IMR-90 (cell line): ENCODE measurements around the gene PI4K2B. TPM values are rescaled to one million over a fixed set of nuclear protein-coding genes. Genes with fewer than 3 reads are reported as not detected.

Experiments
- ATAC-seq: fragments of 200-7000 bp; cut with Tn5 transposase; 2 replicates; pipeline ENCODE4 v1.9.1; 2020; ENCODE audit warnings: low read depth, mild to moderate bottlenecking, moderate library complexity
- BruUV-seq: library from RNA; stranded (reverse); fragments of 400-500 nt; replicated peaks from 2 replicates; lab custom pipeline; 2021; lab: Mats Ljungman, UMichigan
- CTCF ChIA-PET: fragments of 300-600 bp; formaldehyde crosslinking; extraction: SDS; loops from one replicate; lab custom pipeline; 2021; ENCODE audit warnings: antibody characterized with exemption; lab: Yijun Ruan, JAX
- POLR2A ChIA-PET: fragments of 300-600 bp; sonication (Branson Sonifier 250); formaldehyde crosslinking; loops from one replicate; lab custom pipeline; 2022; ENCODE audit warnings: antibody characterized with exemption; ENCODE audit not compliant: unreplicated experiment; lab: Charles Lee
- DNase-seq: peaks from one replicate; pipeline ENCODE4 v3.0.0; 2013
- H2AFZ ChIP-seq: replicated peaks from 2 replicates; pipeline ENCODE3; 2013; ENCODE audit warnings: low read length, mild to moderate bottlenecking; ENCODE audit not compliant: poor library complexity
- H2AK5ac ChIP-seq: 2 replicates; pipeline ENCODE4 v1.6.1; 2013; ENCODE audit warnings: low read depth, low read length, inconsistent platforms
- H2AK9ac ChIP-seq: replicated peaks from 2 replicates; pipeline ENCODE3; 2013; ENCODE audit warnings: mild to moderate bottlenecking, low read depth, low read length, moderate library complexity; ENCODE audit not compliant: poor library complexity
- H2BK120ac ChIP-seq: 2 replicates; pipeline ENCODE4 v1.6.1; 2013; ENCODE audit warnings: low read depth, low read length, inconsistent platforms
- H2BK15ac ChIP-seq: 3 replicates; pipeline ENCODE4 v1.6.1; 2013; ENCODE audit warnings: low read depth, low read length, inconsistent platforms
- H2BK20ac ChIP-seq: 2 replicates; pipeline ENCODE4 v1.6.1; 2013; ENCODE audit warnings: low read depth, mild to moderate bottlenecking, inconsistent platforms, low read length, moderate library complexity
- H2BK5ac ChIP-seq: 2 replicates; pipeline ENCODE4 v1.6.1; 2013; ENCODE audit warnings: mild to moderate bottlenecking, low read depth, low read length, inconsistent platforms; ENCODE audit not compliant: poor library complexity, severe bottlenecking
- H3K14ac ChIP-seq: replicated peaks from 2 replicates; pipeline ENCODE4 v1.6.1; 2013; ENCODE audit warnings: low read depth, low read length, inconsistent platforms
- H3K18ac ChIP-seq: 2 replicates; pipeline ENCODE4 v1.6.1; 2013; ENCODE audit warnings: low read depth, low read length, control low read depth
- H3K23ac ChIP-seq: 2 replicates; pipeline ENCODE4 v1.6.1; 2013; ENCODE audit warnings: low read depth, low read length, inconsistent platforms
- H3K27ac ChIP-seq: 2 replicates; pipeline ENCODE4 v1.5.1; 2013; ENCODE audit warnings: mild to moderate bottlenecking, control low read depth, low read length; ENCODE audit not compliant: insufficient read depth
- H3K27me3 ChIP-seq: 2 replicates; pipeline ENCODE4 v1.6.1; 2013; ENCODE audit warnings: low read length; ENCODE audit not compliant: control insufficient read depth, insufficient read depth
- H3K36me3 ChIP-seq: 2 replicates; pipeline ENCODE4 v1.6.1; 2013; ENCODE audit warnings: low read length, mixed read lengths; ENCODE audit not compliant: control insufficient read depth, insufficient read depth
- H3K4ac ChIP-seq: 2 replicates; pipeline ENCODE4 v1.6.1; 2013; ENCODE audit warnings: low read depth, low read length, inconsistent platforms
- H3K4me1 ChIP-seq: 2 replicates; pipeline ENCODE4 v1.6.1; 2013; ENCODE audit warnings: low read length, mixed read lengths; ENCODE audit not compliant: control insufficient read depth, insufficient read depth
- H3K4me2 ChIP-seq: 2 replicates; pipeline ENCODE4 v1.6.1; 2013; ENCODE audit warnings: low read depth, mild to moderate bottlenecking, control low read depth, low read length, moderate library complexity
- H3K4me3 ChIP-seq: 2 replicates; pipeline ENCODE4 v1.5.1; 2013; ENCODE audit warnings: low read depth, mild to moderate bottlenecking, control low read depth, low read length, moderate library complexity; ENCODE audit not compliant: insufficient read depth
- H3K56ac ChIP-seq: 2 replicates; pipeline ENCODE4 v1.6.1; 2013; ENCODE audit warnings: low read length, inconsistent platforms; ENCODE audit not compliant: insufficient read depth; ENCODE audit errors: extremely low read depth
- H3K79me1 ChIP-seq, 2 experiments: 2 replicates each; pipeline ENCODE4 v1.6.1; 2013; ENCODE audit warnings: low read length in 2 of 2, inconsistent platforms in 1 of 2, low read depth in 1 of 2
- H3K9ac ChIP-seq: 2 replicates; pipeline ENCODE4 v1.6.1; 2013; ENCODE audit warnings: low read depth, low read length, control low read depth
- H3K9me1 ChIP-seq: 2 replicates; pipeline ENCODE4 v1.6.1; 2013; ENCODE audit warnings: low read length, inconsistent platforms; ENCODE audit not compliant: insufficient read depth
- H3K9me3 ChIP-seq: 2 replicates; pipeline ENCODE4 v1.6.1; 2013; ENCODE audit warnings: low read length; ENCODE audit not compliant: control insufficient read depth, insufficient read depth
- H4K20me1 ChIP-seq: 2 replicates; pipeline ENCODE4 v1.6.1; 2013; ENCODE audit warnings: low read length, inconsistent platforms; ENCODE audit not compliant: insufficient read depth
- H4K5ac ChIP-seq: 2 replicates; pipeline ENCODE4 v1.6.1; 2013; ENCODE audit warnings: mild to moderate bottlenecking, low read depth, low read length, control low read depth
- H4K8ac ChIP-seq, 2 experiments: 2 replicates each; pipeline ENCODE4 v1.6.1; 2013; ENCODE audit warnings: low read depth in 2 of 2, low read length in 2 of 2, control low read depth in 1 of 2, inconsistent platforms in 1 of 2
- H4K91ac ChIP-seq: 2 replicates; pipeline ENCODE4 v1.6.1; 2013; ENCODE audit warnings: low read depth, low read length, inconsistent platforms; ENCODE audit not compliant: insufficient read depth
- BHLHE40 ChIP-seq: fragments of 150-350 bp; IDR thresholded peaks from 2 replicates; pipeline ENCODE4 v1.6.1; 2016; ENCODE audit warnings: mild to moderate bottlenecking, low read depth, low read length
- CEBPB ChIP-seq: IDR thresholded peaks from 2 replicates; pipeline ENCODE4 v1.6.1; 2012; ENCODE audit warnings: low read depth, low read length, improper control_type of control experiment
- FOS ChIP-seq: fragments of 150-350 bp; IDR thresholded peaks from 2 replicates; pipeline ENCODE4 v1.6.1; 2016; ENCODE audit warnings: low read depth, low read length
- MAZ ChIP-seq: IDR thresholded peaks from 2 replicates; pipeline ENCODE4 v1.6.1; 2012; ENCODE audit warnings: low read depth, mild to moderate bottlenecking, low read length, improper control_type of control experiment, moderate library complexity, borderline replicate concordance
- MXI1 ChIP-seq: IDR thresholded peaks from 2 replicates; pipeline ENCODE4 v1.6.1; 2012; ENCODE audit warnings: low read depth, mild to moderate bottlenecking, low read length, moderate library complexity, borderline replicate concordance
- WGBS, 2 experiments: methylation state at CpG; one replicate each; pipeline versions ENCODE4 v1.1.5 to v1.1.7; 2013; ENCODE audit warnings: missing lambda C conversion rate in 2 of 2; ENCODE audit not compliant: insufficient read length in 1 of 2; ENCODE audit errors: extremely low coverage in 2 of 2; 5-methylcytosine and 5-hydroxymethylcytosine counted together
- dilution Hi-C: fragments of 300-500 bp; cut with HindIII; formaldehyde crosslinking; loops from one replicate; pipeline ENCODE4 v1.14.3; 2018; ENCODE audit warnings: low sequenced_read_pairs; ENCODE audit not compliant: unreplicated experiment
- in situ Hi-C: fragments of 300-500 bp; cut with MboI; formaldehyde crosslinking; loops from 3 replicates; pipeline ENCODE4 v1.14.3; 2019; ENCODE audit warnings: low sequenced_read_pairs, inconsistent platforms, mixed read lengths
- intact Hi-C: fragments of 100-400 bp; cut with micrococcal nuclease; formaldehyde crosslinking; loops from 2 replicates; pipeline ENCODE4 v1.10.0; 2022
- polyA plus RNA-seq, 3 experiments: library from polyadenylated mRNA; depleted of rRNA; stranded (reverse); fragments of >200 nt; gene quantifications; 2 replicates each; pipeline ENCODE4 v1.2.3, GENCODE V29; 2012; ENCODE audit warnings: low replicate concordance in 1 of 3
- total RNA-seq: library from RNA; depleted of rRNA; stranded (reverse); fragments of >200 nt; gene quantifications from 2 replicates; pipeline ENCODE4 v1.2.3, GENCODE V29; 2012

PI4K2B gene
- total and polyA plus RNA-seq, 2 of the 4 experiments (the other 2 are of a cell fraction): 6.5 to 7.6 TPM

DNA sequence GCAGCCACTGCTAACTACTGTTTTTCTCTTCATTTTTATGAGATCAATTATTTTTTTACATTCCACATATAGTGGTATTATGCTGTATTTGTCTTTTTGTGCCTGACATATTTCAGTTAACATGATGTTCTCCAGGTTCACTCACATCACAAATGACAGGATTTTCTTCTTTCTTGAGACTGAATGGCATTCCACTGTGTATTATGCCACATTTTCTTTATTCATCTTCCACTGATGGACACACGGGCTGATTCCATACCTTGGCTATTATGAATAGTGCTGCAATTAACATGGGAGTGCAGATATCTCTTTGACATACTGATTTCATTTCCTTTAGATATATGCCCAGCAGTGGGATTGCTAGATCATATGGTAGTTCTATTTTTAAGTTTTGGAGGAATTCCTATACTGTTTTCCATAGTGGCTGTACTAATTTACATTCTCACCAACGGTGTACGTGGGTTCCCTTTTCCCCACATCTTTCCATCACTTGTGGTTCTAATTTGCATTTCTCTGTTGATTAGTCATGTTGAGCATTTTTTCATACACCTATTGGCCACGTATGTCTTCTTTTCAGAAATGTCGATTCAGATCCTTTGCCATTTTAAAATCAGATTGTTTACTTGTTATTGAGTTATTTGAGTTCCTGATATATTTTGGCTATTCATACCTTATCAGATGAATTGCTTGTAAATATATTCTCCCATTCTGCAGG is 63.9 kb downstream of the PI4K2B start:
- Histone ChIP-seq H2AK5ac (no peak overlapping the region), H4K20me1 (no peaks in the 10 kb centered on the region), H3K36me3 (no peaks in the 10 kb centered on the region), H4K8ac (no peak overlapping the region), H3K4me2 (no peak overlapping the region), H3K27ac (no peak overlapping the region), H2BK20ac (no peak overlapping the region), H2BK15ac (no peak overlapping the region), H3K9ac (no peak overlapping the region), H3K4me3 (no peak overlapping the region), H3K9me1 (no peaks in the 10 kb centered on the region), H3K4me1 (no peaks in the 10 kb centered on the region), H3K27me3 (peaks cover 14% of the 10 kb centered on the region), H2BK5ac (no peak overlapping the region), H3K23ac (no peak overlapping the region), H3K18ac (no peak overlapping the region), H2BK120ac (no peak overlapping the region), H4K5ac (no peak overlapping the region), H3K79me1 (no peaks in the 10 kb centered on the region), H3K14ac (no peak overlapping the region), H3K4ac (no peak overlapping the region), H3K56ac (no peak overlapping the region), H2AFZ (no peak overlapping the region), H2AK9ac (no peak overlapping the region), H3K9me3 (no peaks in the 10 kb centered on the region), H4K91ac (no peak overlapping the region)
- CTCF ChIA-PET: interaction anchor here (0.9 kb wide), 1 partner anchor 14 kb away, joined by 3 read pairs; no protein-coding TSS in a partner anchor
- TF ChIP-seq MAZ (no peak), FOS (no peak), CEBPB (no peak), MXI1 (no peak), BHLHE40 (no peak)
- intact Hi-C loops (no loop called here), dilution Hi-C loops (no loop called here), in situ Hi-C loops (no loop called here)
- ATAC-seq (no peak), DNase-seq (no peak)
- WGBS, 2 experiments: no CpG with 5 or more reads among the region's 5 CpGs
- no TSS peak for BruUV-seq
- POLR2A ChIA-PET: no interaction called here
